ENCODE data around the gene MYZAP. TPM values are rescaled to one million over a fixed set of nuclear protein-coding genes. Genes with fewer than 3 reads are reported as not detected.

Gene MYZAP
- total and polyA plus RNA-seq, 2 of the 13 experiments (the other 11 are each of a cell fraction or from before 2014, with no cell fraction given) = not detected

DNA sequence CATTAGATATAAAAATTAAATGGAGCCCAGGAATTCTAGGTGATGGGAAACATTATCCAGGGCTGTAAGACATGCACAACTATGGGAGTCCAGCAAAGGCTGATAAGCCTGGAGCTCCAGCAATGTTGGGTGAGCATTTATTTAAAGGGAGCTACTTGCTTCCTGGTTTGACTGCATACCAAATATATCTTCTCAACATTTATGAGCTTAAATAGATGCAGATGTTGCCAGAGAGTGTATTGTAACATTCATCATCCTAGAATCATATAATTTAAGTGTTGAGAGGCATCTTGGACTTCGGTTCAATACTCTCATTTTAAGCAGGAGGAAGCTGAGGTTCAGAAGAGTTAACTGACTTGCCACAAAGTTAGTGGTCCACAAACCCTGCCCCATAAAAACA, 102.6 kb downstream of the MYZAP start:
- Histone ChIP-seq H3K36me3 (replicated peaks in 1 of 2; ENCODE audit: control insufficient read depth in 1 of 2, insufficient read depth in 2 of 2, low read length in 2 of 2) (no peaks in the 10 kb centered on the region), H4K20me1 (ENCODE audit: insufficient read depth, low read length) (no peaks in the 10 kb centered on the region), H3K4me3 (replicated peaks in 1 of 3; ENCODE audit: insufficient read depth in 1 of 3, low read depth in 2 of 3, low read length in 3 of 3) (no peak overlapping the region), H3K4me1 (ENCODE audit: insufficient read depth, low read length) (no peaks in the 10 kb centered on the region), H3K4me2 (ENCODE audit: low read depth, low read length) (no peak overlapping the region), H3K79me2 (ENCODE audit: insufficient read depth, low read length) (no peaks in the 10 kb centered on the region), H3K9ac (ENCODE audit: insufficient read depth, low read depth, low read length) (no peak overlapping the region), H3K27ac (ENCODE audit: extremely low read length, insufficient read depth, low read length) (no peak overlapping the region), H3K9me3 (ENCODE audit: low read length) (no peaks in the 10 kb centered on the region), H3K27me3 (ENCODE audit: control insufficient read depth in 1 of 2, insufficient read depth in 2 of 2, low read length in 2 of 2) (peaks cover 0 to 4% of the 10 kb centered on the region in 2 experiments; a peak in 3 of 5 replicates), H2AFZ (ENCODE audit: low read length) (no peak overlapping the region)
- ChIA-PET POLR2A (no interaction called here), CTCF (ENCODE audit: low intra/inter-chr PET ratio, low total read pairs) (no interaction called here)
- no peak for FAIRE-seq
- intact Hi-C loops (cut with micrococcal nuclease; ENCODE audit: unreplicated experiment) = no loop called here
- no peak for DNase-seq (ENCODE audit: low spot score)
- ATAC-seq = no peak
- no TSS peak for BruUV-seq (replicated peaks)
- no peak for TF ChIP-seq ZNF788 (CRISPR knock-in tag; IDR thresholded peaks at IDR 0.05; ENCODE audit: borderline replicate concordance)
- no peak for TF ChIP-seq BRCA1 (CRISPR knock-in tag; IDR thresholded peaks at IDR 0.05)
- WGBS (ENCODE audit: low lambda C conversion rate) = 0% methylated on average over 1 of the region's 1 CpG
- in situ Hi-C loops (cut with HindIII; ENCODE audit: extremely low pct_ligation_motif_present, low pct_unique_long_range_greater_than_20kb) = no loop called here

DNA sequence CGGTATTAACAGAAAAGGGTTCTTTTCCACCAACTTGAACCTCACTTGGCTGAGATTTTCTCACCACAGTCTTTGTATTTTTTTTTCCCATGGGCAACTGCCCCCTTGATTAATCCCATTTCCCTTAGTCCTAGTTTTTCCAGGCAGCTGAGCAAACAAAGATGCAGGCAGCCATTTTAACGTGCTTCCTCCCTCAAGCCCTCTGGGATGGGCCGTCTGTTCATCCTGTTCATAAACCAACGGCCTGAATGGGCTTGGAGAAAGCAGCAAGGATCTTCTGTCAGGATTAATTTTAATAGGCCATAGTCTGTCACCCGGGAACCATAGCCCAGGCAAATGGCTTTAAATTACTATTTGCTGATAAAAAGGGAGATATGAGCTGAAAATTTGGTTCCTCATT, 104.4 kb downstream of the MYZAP start:
- no peak overlapping the region for H3K4me3 ChIP-seq (replicated peaks in 1 of 3; ENCODE audit: insufficient read depth in 1 of 3, low read depth in 2 of 3, low read length in 3 of 3)
- H3K4me1 ChIP-seq (ENCODE audit: insufficient read depth, low read length) = no peaks in the 10 kb centered on the region
- no peaks in the 10 kb centered on the region for H3K9me3 ChIP-seq (ENCODE audit: low read length)
- ChIA-PET CTCF (ENCODE audit: low intra/inter-chr PET ratio, low total read pairs) (no interaction called here), POLR2A (no interaction called here)
- TF ChIP-seq ZNF724P (CRISPR knock-in tag; IDR thresholded peaks at IDR 0.05; ENCODE audit: borderline replicate concordance) (no peak), ASH2L (IDR thresholded peaks at IDR 0.05; ENCODE audit: insufficient read length, low read depth, low read length) (no peak), NFKB2 (CRISPR knock-in tag; IDR thresholded peaks at IDR 0.05; ENCODE audit: borderline replicate concordance) (no peak), MTF1 (CRISPR knock-in tag; IDR thresholded peaks at IDR 0.05) (no peak), ZNF446 (CRISPR knock-in tag; IDR thresholded peaks at IDR 0.05) (no peak), ZBTB8A (CRISPR knock-in tag; IDR thresholded peaks at IDR 0.05; ENCODE audit: borderline replicate concordance, low read depth) (no peak), MIER2 (CRISPR knock-in tag; IDR thresholded peaks at IDR 0.05) (no peak), RCOR2 (CRISPR knock-in tag; IDR thresholded peaks at IDR 0.05) (no peak), KDM1A (CRISPR knock-in tag; IDR thresholded peaks at IDR 0.05) (no peak)
- H4K20me1 ChIP-seq (ENCODE audit: insufficient read depth, low read length) = no peaks in the 10 kb centered on the region
- no peaks in the 10 kb centered on the region for H3K79me2 ChIP-seq (ENCODE audit: insufficient read depth, low read length)
- intact Hi-C loops (cut with micrococcal nuclease; ENCODE audit: unreplicated experiment) = no loop called here
- H2AFZ ChIP-seq (ENCODE audit: low read length) = no peak overlapping the region
- BruUV-seq (replicated peaks) = no TSS peak
- peaks cover 0 to 9% of the 10 kb centered on the region in 2 experiments; a peak in 3 of 5 replicates for H3K27me3 ChIP-seq (ENCODE audit: control insufficient read depth in 1 of 2, insufficient read depth in 2 of 2, low read length in 2 of 2)
- 3% methylated on average over 5 of the region's 5 CpGs for WGBS (ENCODE audit: low lambda C conversion rate)
- in situ Hi-C loops (cut with HindIII; ENCODE audit: extremely low pct_ligation_motif_present, low pct_unique_long_range_greater_than_20kb) = no loop called here
- no peak for ATAC-seq
- no peak overlapping the region for H3K9ac ChIP-seq (ENCODE audit: insufficient read depth, low read depth, low read length)
- no peak for FAIRE-seq
- DNase-seq (ENCODE audit: low spot score) = no peak
- H3K36me3 ChIP-seq (replicated peaks in 1 of 2; ENCODE audit: control insufficient read depth in 1 of 2, insufficient read depth in 2 of 2, low read length in 2 of 2) = no peaks in the 10 kb centered on the region
- no peak overlapping the region for H3K4me2 ChIP-seq (ENCODE audit: low read depth, low read length)
- H3K27ac ChIP-seq (ENCODE audit: extremely low read length, insufficient read depth, low read length) = no peak overlapping the region
